Measurements from ENCODE around the gene ZNF22. TPM values are rescaled to one million over a fixed set of nuclear protein-coding genes. Genes with fewer than 3 reads are reported as not detected.

The ZNF22 gene
- total RNA-seq, 1 experiment from 2014 or later: 14.6 TPM

DNA sequence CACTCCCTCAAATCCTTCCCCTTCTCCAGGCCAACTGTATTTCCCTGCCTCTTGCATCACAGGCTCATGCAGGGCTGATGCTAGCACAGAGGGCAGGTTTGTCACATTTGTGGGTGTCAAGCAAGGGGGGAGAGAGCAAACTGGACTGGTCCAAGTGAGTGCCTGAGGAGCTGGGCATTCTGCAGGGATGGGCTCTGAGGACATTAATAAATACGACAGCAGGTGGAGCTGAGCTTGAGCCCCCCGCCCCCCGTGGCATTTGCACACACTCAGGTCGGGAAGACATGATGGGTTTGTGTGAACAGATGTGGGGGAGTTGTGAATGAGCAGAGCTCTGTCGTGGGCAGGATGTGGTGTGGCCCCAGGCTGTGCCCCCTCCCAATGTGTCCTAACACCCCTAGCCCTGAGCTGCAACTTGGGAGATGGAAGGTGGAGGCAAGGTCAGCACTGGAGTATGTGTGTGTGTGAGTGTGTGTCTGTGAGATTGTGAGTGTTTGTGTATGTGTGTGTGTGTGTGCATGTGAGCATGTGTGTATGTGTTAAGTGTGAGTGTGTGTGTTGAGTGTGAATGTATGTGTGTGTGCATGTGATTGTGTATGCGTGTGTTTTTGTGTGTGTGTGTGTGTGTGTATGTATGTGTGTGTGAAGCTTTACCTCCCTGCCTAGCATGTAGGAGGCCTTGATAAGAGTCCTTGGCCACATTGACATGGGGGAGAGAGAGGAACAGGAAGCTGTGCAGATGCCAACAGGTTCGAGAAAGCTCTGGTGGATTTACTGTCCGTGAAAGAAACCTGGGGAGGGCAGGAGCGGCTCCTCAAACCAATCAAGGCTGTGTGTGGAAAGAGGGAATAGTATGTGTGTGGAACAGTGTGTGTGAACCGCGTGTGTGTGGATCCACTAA is 32.0 kb upstream of the ZNF22 start:
- in situ Hi-C loops (cut with HindIII; ENCODE audit: low pct_unique_long_range_greater_than_20kb, low sequenced_read_pairs): no loop called here
- POLR2A ChIA-PET: no interaction called here

DNA sequence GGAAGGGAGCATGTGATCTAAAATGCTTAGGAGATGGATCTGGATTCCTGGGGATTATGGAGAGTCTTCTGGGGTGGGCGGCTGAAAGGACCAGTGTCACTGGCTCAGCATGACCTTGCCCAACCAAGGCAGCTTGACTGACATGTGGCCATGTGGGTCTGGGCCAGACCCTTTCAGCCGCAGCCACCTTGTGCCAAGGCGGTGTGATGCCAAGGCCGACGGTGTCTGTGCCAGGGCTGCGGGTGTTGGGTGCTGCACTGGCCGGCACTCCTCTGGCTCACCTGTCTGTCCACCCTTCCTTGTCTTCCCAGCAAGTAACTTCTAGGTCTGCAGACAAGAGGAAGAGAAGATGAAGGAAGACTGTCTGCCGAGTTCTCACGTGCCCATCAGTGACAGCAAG is 30.9 kb upstream of the ZNF22 start:
- intact Hi-C loops (cut with micrococcal nuclease; ENCODE audit: unreplicated experiment) (no loop called here), in situ Hi-C loops (cut with HindIII; ENCODE audit: low pct_unique_long_range_greater_than_20kb, low sequenced_read_pairs) (no loop called here)
- H3K27me3 ChIP-seq (ENCODE audit: control insufficient read depth, insufficient read depth, low read length): no peaks in the 10 kb centered on the region
- peaks cover 30% of the 10 kb centered on the region for H3K4me1 ChIP-seq (ENCODE audit: control insufficient read depth, insufficient read depth, low read length)
- no peaks in the 10 kb centered on the region for H3K9me3 ChIP-seq (ENCODE audit: control insufficient read depth, insufficient read depth, low read depth, low read length)
- ChIA-PET CTCF (no interaction called here), POLR2A (no interaction called here)
- DNase-seq (ENCODE audit: low read depth, low spot score): no peak
- H3K4me3 ChIP-seq (ENCODE audit: low read depth in 2 of 2, low read length in 2 of 2): no peak overlapping the region
- no TSS peak for BruUV-seq (replicated peaks)
- H3K27ac ChIP-seq (ENCODE audit: low read length): no peak overlapping the region
- ATAC-seq: no peak
- no peaks in the 10 kb centered on the region for H3K36me3 ChIP-seq (ENCODE audit: control insufficient read depth, insufficient read depth, low read length)
- no peak for TF ChIP-seq POLR2AphosphoS5 (IDR thresholded peaks at IDR 0.05; ENCODE audit: low read depth, low read length)

More for the DNA sequence above, 32.0 kb upstream of the ZNF22 start:
- TF ChIP-seq POLR2AphosphoS5 (IDR thresholded peaks at IDR 0.05; ENCODE audit: low read depth, low read length) (no peak), TCF7L2 (IDR thresholded peaks at IDR 0.05; ENCODE audit: low read depth, low read length) (no peak), SIN3A (IDR thresholded peaks at IDR 0.05; ENCODE audit: borderline replicate concordance, insufficient read depth, low read depth, low read length) (no peak)
- TF ChIP-seq, protein P1, sequence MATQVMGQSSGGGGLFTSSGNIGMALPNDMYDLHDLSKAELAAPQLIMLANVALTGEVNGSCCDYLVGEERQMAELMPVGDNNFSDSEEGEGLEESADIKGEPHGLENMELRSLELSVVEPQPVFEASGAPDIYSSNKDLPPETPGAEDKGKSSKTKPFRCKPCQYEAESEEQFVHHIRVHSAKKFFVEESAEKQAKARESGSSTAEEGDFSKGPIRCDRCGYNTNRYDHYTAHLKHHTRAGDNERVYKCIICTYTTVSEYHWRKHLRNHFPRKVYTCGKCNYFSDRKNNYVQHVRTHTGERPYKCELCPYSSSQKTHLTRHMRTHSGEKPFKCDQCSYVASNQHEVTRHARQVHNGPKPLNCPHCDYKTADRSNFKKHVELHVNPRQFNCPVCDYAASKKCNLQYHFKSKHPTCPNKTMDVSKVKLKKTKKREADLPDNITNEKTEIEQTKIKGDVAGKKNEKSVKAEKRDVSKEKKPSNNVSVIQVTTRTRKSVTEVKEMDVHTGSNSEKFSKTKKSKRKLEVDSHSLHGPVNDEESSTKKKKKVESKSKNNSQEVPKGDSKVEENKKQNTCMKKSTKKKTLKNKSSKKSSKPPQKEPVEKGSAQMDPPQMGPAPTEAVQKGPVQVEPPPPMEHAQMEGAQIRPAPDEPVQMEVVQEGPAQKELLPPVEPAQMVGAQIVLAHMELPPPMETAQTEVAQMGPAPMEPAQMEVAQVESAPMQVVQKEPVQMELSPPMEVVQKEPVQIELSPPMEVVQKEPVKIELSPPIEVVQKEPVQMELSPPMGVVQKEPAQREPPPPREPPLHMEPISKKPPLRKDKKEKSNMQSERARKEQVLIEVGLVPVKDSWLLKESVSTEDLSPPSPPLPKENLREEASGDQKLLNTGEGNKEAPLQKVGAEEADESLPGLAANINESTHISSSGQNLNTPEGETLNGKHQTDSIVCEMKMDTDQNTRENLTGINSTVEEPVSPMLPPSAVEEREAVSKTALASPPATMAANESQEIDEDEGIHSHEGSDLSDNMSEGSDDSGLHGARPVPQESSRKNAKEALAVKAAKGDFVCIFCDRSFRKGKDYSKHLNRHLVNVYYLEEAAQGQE (IDR thresholded peaks at IDR 0.05; ENCODE audit: insufficient read depth in 1 of 2, low read depth in 2 of 2, low read length in 1 of 2): no peak
- TF ChIP-seq, protein P2, sequence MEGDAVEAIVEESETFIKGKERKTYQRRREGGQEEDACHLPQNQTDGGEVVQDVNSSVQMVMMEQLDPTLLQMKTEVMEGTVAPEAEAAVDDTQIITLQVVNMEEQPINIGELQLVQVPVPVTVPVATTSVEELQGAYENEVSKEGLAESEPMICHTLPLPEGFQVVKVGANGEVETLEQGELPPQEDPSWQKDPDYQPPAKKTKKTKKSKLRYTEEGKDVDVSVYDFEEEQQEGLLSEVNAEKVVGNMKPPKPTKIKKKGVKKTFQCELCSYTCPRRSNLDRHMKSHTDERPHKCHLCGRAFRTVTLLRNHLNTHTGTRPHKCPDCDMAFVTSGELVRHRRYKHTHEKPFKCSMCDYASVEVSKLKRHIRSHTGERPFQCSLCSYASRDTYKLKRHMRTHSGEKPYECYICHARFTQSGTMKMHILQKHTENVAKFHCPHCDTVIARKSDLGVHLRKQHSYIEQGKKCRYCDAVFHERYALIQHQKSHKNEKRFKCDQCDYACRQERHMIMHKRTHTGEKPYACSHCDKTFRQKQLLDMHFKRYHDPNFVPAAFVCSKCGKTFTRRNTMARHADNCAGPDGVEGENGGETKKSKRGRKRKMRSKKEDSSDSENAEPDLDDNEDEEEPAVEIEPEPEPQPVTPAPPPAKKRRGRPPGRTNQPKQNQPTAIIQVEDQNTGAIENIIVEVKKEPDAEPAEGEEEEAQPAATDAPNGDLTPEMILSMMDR (IDR thresholded peaks at IDR 0.05): no peak
- BruUV-seq (replicated peaks): no TSS peak
- DNase-seq (ENCODE audit: low read depth, low spot score) (no peak), ATAC-seq (no peak)
- CTCF ChIA-PET: no interaction called here
- Histone ChIP-seq H3K4me3 (ENCODE audit: low read depth in 2 of 2, low read length in 2 of 2) (no peak overlapping the region), H3K9me3 (ENCODE audit: control insufficient read depth, insufficient read depth, low read depth, low read length) (no peaks in the 10 kb centered on the region), H3K27me3 (ENCODE audit: control insufficient read depth, insufficient read depth, low read length) (no peaks in the 10 kb centered on the region), H3K36me3 (ENCODE audit: control insufficient read depth, insufficient read depth, low read length) (no peaks in the 10 kb centered on the region), H3K4me1 (ENCODE audit: control insufficient read depth, insufficient read depth, low read length) (peaks cover 32% of the 10 kb centered on the region), H3K27ac (ENCODE audit: low read length) (no peak overlapping the region)
- intact Hi-C loops (cut with micrococcal nuclease; ENCODE audit: unreplicated experiment): no loop called here

DNA sequence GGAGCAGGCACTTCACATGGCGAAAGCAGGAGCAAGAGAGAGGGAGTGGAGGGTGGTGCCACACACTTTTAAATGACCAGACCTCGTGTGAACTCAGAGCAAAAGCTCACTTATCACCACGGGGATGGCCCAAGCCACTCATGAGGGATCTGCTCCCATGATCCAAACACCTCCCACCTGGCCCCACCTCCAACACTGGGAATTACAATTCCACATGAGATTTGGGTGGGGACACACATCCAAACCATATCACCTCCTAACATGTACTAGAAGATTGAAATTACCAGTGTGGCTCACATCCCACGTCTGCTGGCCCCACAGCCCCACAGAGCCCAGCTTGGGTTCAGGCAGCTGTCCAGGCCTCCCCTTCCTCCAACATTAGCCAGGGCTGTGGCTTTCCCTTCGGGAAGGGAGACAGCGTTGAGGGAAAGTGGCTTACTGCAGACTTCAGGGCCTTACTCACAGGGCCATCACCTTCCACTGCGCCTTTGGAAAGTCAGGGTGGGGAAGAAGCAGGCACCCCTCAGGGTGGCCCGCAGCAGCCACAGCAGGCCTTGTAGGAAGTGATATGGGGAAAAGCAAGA is 29.8 kb upstream of the ZNF22 start:
- H3K9me3 ChIP-seq (ENCODE audit: control insufficient read depth, insufficient read depth, low read depth, low read length): no peaks in the 10 kb centered on the region
- peaks cover 32% of the 10 kb centered on the region for H3K4me1 ChIP-seq (ENCODE audit: control insufficient read depth, insufficient read depth, low read length)
- DNase-seq (ENCODE audit: low read depth, low spot score): no peak
- intact Hi-C loops (cut with micrococcal nuclease; ENCODE audit: unreplicated experiment) (no loop called here), in situ Hi-C loops (cut with HindIII; ENCODE audit: low pct_unique_long_range_greater_than_20kb, low sequenced_read_pairs) (no loop called here)
- POLR2A ChIA-PET: no interaction called here
- TF ChIP-seq, protein P2 (IDR thresholded peaks at IDR 0.05): no peak
- TF ChIP-seq TCF7L2 (IDR thresholded peaks at IDR 0.05; ENCODE audit: low read depth, low read length) (no peak), SIN3A (IDR thresholded peaks at IDR 0.05; ENCODE audit: borderline replicate concordance, insufficient read depth, low read depth, low read length) (no peak), POLR2AphosphoS5 (IDR thresholded peaks at IDR 0.05; ENCODE audit: low read depth, low read length) (no peak)
- TF ChIP-seq, protein P1 (IDR thresholded peaks at IDR 0.05; ENCODE audit: insufficient read depth in 1 of 2, low read depth in 2 of 2, low read length in 1 of 2): no peak
- no TSS peak for BruUV-seq (replicated peaks)
- no peaks in the 10 kb centered on the region for H3K36me3 ChIP-seq (ENCODE audit: control insufficient read depth, insufficient read depth, low read length)
- CTCF ChIA-PET: no interaction called here
- H3K27me3 ChIP-seq (ENCODE audit: control insufficient read depth, insufficient read depth, low read length): no peaks in the 10 kb centered on the region
- no peak overlapping the region for H3K27ac ChIP-seq (ENCODE audit: low read length)
- H3K4me3 ChIP-seq (ENCODE audit: low read depth in 2 of 2, low read length in 2 of 2): no peak overlapping the region
- no peak for ATAC-seq
